HG03045 (cell line): Measurements from ENCODE around the gene CPSF4L.

Experiments used
- ATAC-seq: cut with Tn5 transposase; IDR thresholded peaks from one replicate; pipeline ENCODE4 v1.9.1; 2021; ENCODE audit warnings: mild to moderate bottlenecking, moderate library complexity; ENCODE audit not compliant: unreplicated experiment

CPSF4L gene

DNA sequence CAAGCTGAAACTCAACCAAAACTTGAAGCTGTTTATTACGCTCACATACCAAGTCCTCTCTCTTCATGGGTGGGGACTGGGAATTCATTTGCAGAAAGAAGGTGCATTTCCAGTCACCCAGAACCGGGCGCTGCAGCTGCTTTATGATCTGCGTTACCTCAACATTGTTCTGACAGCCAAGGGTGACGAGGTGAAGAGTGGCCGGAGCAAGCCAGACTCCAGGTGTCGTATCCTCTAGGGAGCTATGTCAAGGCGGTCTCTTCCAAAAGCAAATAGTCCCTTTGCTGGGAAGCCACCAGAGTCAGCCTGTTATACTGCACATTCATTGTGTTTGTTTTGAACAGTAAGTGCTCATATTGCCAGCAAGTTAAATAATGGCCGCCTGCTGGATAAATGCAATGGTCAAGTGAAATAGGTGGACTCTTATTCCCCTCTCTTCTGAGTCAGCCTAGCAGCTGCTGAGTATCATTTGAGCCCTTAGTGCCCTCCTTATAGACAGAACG, 56.2 kb downstream of the CPSF4L start:
- no peak for ATAC-seq

- no peak for ATAC-seq
Observed at GRCh38 chr17:73203788-73204479, 57.7 kb downstream of the CPSF4L start.

- ATAC-seq = no peak
Observed at GRCh38 chr17:73203135-73203787, 58.4 kb downstream of the CPSF4L start.

GRCh38 chr17:73201215-73202069, 60.2 kb downstream of the CPSF4L start:
- no peak for ATAC-seq

- ATAC-seq = no peak
Observed at GRCh38 chr17:73200476-73200875, 61.2 kb downstream of the CPSF4L start.

- ATAC-seq = no peak
Observed at GRCh38 chr17:73199751-73200317, 61.8 kb downstream of the CPSF4L start.

DNA sequence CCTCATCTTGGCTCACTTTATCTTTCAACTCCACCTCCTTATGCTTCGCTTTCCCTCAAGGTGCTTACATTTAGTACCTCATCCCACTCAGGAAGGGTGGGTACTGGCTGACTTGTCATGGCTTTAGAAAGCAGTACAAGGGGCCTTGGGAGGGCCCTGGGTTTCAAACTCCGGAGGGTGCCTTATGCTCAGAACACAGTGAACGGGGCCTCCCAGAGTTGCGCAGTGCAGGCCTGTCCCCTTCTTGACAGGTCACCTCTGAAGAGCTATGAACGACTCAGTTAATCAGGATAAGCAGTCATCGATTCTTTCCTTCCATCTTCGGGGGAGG, 62.8 kb downstream of the CPSF4L start:
- ATAC-seq = no peak
